Neural cell (in vitro differentiated cells): ENCODE data around the gene PRPH.
"Not testable (repeated sequence)": the region's sequence is repeated elsewhere in the genome, so short reads cannot be mapped to it uniquely, and the experiment has no call there.

Experiments used
- CTCF ChIP-seq: fragments of 450-650 bp; IDR thresholded peaks from 2 replicates; pipeline ENCODE4 v1.5.1; 2014; ENCODE audit warnings: antibody characterized with exemption, mild to moderate bottlenecking, moderate library complexity; ENCODE audit not compliant: poor library complexity, severe bottlenecking
- EZH2 ChIP-seq: fragments of 200-600, 300-800 bp; shearing (Covaris generic), sonication (generic); IDR thresholded peaks from 2 replicates; pipeline ENCODE4 v1.6.1; 2014; ENCODE audit warnings: antibody characterized with exemption, low read length, borderline replicate concordance, mild to moderate bottlenecking; ENCODE audit not compliant: insufficient read depth, poor library complexity, severe bottlenecking

- not testable (repeated sequence) for TF ChIP-seq CTCF, EZH2
Measured at GRCh38 chr12:49333778-49334177, 38.8 kb downstream of the PRPH start.
